OCI-M2 (cell line): ENCODE results near the gene OR4F15.
"Not testable (repeated sequence)": the region's sequence is repeated elsewhere in the genome, so short reads cannot be mapped to it uniquely, and the experiment has no call there.

ENCODE experiments used
- DNase-seq: peaks from one replicate; lab custom pipeline; 2025; ENCODE audit not compliant: unreplicated experiment; lab: John Stamatoyannopoulos, UW

OR4F15 gene

GRCh38 chr15:101811902-101812301 is at the start of gene OR4F15:
Gene OR4F15 (plus strand): TSS chr15:101812202. CDS start chr15:101818187, 5,985 bp downstream.
- DNase-seq, result no peak

- DNase-seq, result not testable (repeated sequence)
Observed at GRCh38 chr15:101764669-101765339, 47.2 kb upstream of the OR4F15 start.

GRCh38 chr15:101765340-101765671 is 46.7 kb upstream of the OR4F15 start:
- DNase-seq, result not testable (repeated sequence)

GRCh38 chr15:101765772-101766456 is 46.1 kb upstream of the OR4F15 start:
- no peak for DNase-seq

GRCh38 chr15:101767083-101767640 is 44.8 kb upstream of the OR4F15 start:
- not testable (repeated sequence) for DNase-seq

- no peak for DNase-seq
Observed at GRCh38 chr15:101772921-101773320, 39.1 kb upstream of the OR4F15 start.

- DNase-seq, result no peak
Observed at GRCh38 chr15:101773496-101774100, 38.4 kb upstream of the OR4F15 start.

GRCh38 chr15:101775136-101775535 is 36.9 kb upstream of the OR4F15 start:
- DNase-seq, result no peak

- DNase-seq, result not testable (repeated sequence)
Observed at GRCh38 chr15:101778576-101778975, 33.4 kb upstream of the OR4F15 start.

- not testable (repeated sequence) for DNase-seq
Observed at GRCh38 chr15:101780225-101780624, 31.8 kb upstream of the OR4F15 start.

GRCh38 chr15:101781928-101782327 is 30.1 kb upstream of the OR4F15 start:
- DNase-seq, result no peak

GRCh38 chr15:101784644-101785043 is 27.4 kb upstream of the OR4F15 start:
- no peak for DNase-seq

- DNase-seq, result not testable (repeated sequence)
Observed at GRCh38 chr15:101786422-101786821, 25.6 kb upstream of the OR4F15 start.

- not testable (repeated sequence) for DNase-seq
Observed at GRCh38 chr15:101788001-101788400, 24.0 kb upstream of the OR4F15 start.

GRCh38 chr15:101788503-101789269 is 23.3 kb upstream of the OR4F15 start:
- not testable (repeated sequence) for DNase-seq

GRCh38 chr15:101790748-101791147 is 21.3 kb upstream of the OR4F15 start:
- DNase-seq, result not testable (repeated sequence)

GRCh38 chr15:101793981-101794380 is 18.0 kb upstream of the OR4F15 start:
- not testable (repeated sequence) for DNase-seq

GRCh38 chr15:101795455-101795854 is 16.5 kb upstream of the OR4F15 start:
- no peak for DNase-seq

- no peak for DNase-seq
Observed at GRCh38 chr15:101799665-101800064, 12.3 kb upstream of the OR4F15 start.

- no peak for DNase-seq
Observed at GRCh38 chr15:101801048-101801447, 11.0 kb upstream of the OR4F15 start.

GRCh38 chr15:101803209-101803608 is 8.8 kb upstream of the OR4F15 start, which contains the start of gene OR4F6:
Gene OR4F6 (plus strand): TSS chr15:101803509. CDS start chr15:101805720, 2,211 bp downstream.
- DNase-seq, result no peak
